Activated CD8-positive, alpha-beta memory T cell treated with anti-CD3 and anti-CD28 coated beads, Interleukin-2, amount 10 ng/mL, durations not matched to agents 7 days and 5 days (primary cell): Measurements from ENCODE around the gene ALDH1A2. TPM values are rescaled to one million over a fixed set of nuclear protein-coding genes. Genes with fewer than 3 reads are reported as not detected.
"Not testable (repeated sequence)": the region's sequence is repeated elsewhere in the genome, so short reads cannot be mapped to it uniquely, and the experiment has no call there.

ENCODE experiments used
- ATAC-seq: fragments of 150-1000 bp; cut with Tn5 transposase; one replicate; pipeline ENCODE4 v1.10.0; 2021; ENCODE audit warnings: moderate library complexity
- CTCF ChIA-PET: fragments of 350-600 bp; sonication (Branson Sonifier 250); formaldehyde crosslinking; loops from one replicate; lab custom pipeline; 2021; ENCODE audit warnings: antibody characterized with exemption; lab: Charles Lee
- DNase-seq: peaks from one replicate; pipeline ENCODE4 v3.0.0-alpha.2; 2020
- H3K27ac Mint-ChIP-seq: one replicate; pipeline ENCODE4 v1.8.0; 2021; ENCODE audit warnings: mild to moderate bottlenecking, mixed read lengths
- H3K27me3 Mint-ChIP-seq: one replicate; pipeline ENCODE4 v1.8.0; 2021; ENCODE audit warnings: mixed read lengths
- H3K36me3 Mint-ChIP-seq: one replicate; pipeline ENCODE4 v1.8.0; 2021; ENCODE audit warnings: mild to moderate bottlenecking, mixed read lengths
- H3K4me1 Mint-ChIP-seq: one replicate; pipeline ENCODE4 v1.8.0; 2021; ENCODE audit warnings: mixed read lengths
- H3K4me3 Mint-ChIP-seq: one replicate; pipeline ENCODE4 v1.8.0; 2021; ENCODE audit warnings: mild to moderate bottlenecking, moderate library complexity, mixed read lengths
- H3K9me3 Mint-ChIP-seq: one replicate; pipeline ENCODE4 v1.8.0; 2022; ENCODE audit warnings: low read depth, mixed read lengths
- total RNA-seq, 2 experiments: library from RNA; stranded (reverse); gene quantifications; one replicate each; pipeline ENCODE4 v1.2.3, GENCODE V29; 2021

The ALDH1A2 gene
- total RNA-seq, 2 experiments from 2014 or later: 0.82 to 1.5 TPM

- ATAC-seq (no peak), DNase-seq (no peak)
- Mint-ChIP-seq H3K27ac (no peak overlapping the region), H3K4me1 (no peaks in the 10 kb centered on the region), H3K36me3 (peaks cover 1% of the 10 kb centered on the region), H3K27me3 (peaks cover 8% of the 10 kb centered on the region), H3K9me3 (peaks cover 12% of the 10 kb centered on the region), H3K4me3 (no peak overlapping the region)
- CTCF ChIA-PET: no interaction called here
Observed at GRCh38 chr15:58021332-58022230, 43.9 kb downstream of the ALDH1A2 start.

GRCh38 chr15:58019503-58020376, 45.8 kb downstream of the ALDH1A2 start:
- Mint-ChIP-seq H3K9me3 (no peaks in the 10 kb centered on the region), H3K36me3 (peaks cover 1% of the 10 kb centered on the region), H3K27ac (no peak overlapping the region), H3K4me3 (no peak overlapping the region), H3K4me1 (no peaks in the 10 kb centered on the region), H3K27me3 (peaks cover 16% of the 10 kb centered on the region)
- ATAC-seq: no peak
- DNase-seq: no peak
- CTCF ChIA-PET: interaction anchor here (0.6 kb wide), 1 partner anchor 13 kb away, joined by 3 read pairs; no protein-coding TSS in a partner anchor

GRCh38 chr15:58017869-58018268, 47.6 kb downstream of the ALDH1A2 start:
- Mint-ChIP-seq H3K4me3 (no peak overlapping the region), H3K9me3 (no peaks in the 10 kb centered on the region), H3K36me3 (peaks cover 1% of the 10 kb centered on the region), H3K4me1 (no peaks in the 10 kb centered on the region), H3K27me3 (peaks cover 32% of the 10 kb centered on the region), H3K27ac (no peak overlapping the region)
- no peak for ATAC-seq
- no peak for DNase-seq
- CTCF ChIA-PET: interaction anchor here (0.5 kb wide), 1 partner anchor 164 kb away, joined by 3 read pairs; no protein-coding TSS in a partner anchor

- Mint-ChIP-seq H3K4me3 (no peak overlapping the region), H3K27me3 (peaks cover 38% of the 10 kb centered on the region), H3K4me1 (no peaks in the 10 kb centered on the region), H3K27ac (no peak overlapping the region), H3K9me3 (no peaks in the 10 kb centered on the region), H3K36me3 (peaks cover under 1% of the 10 kb centered on the region)
- DNase-seq (no peak), ATAC-seq (no peak)
- CTCF ChIA-PET: no interaction called here
Observed at GRCh38 chr15:58016581-58017175, 48.8 kb downstream of the ALDH1A2 start.

GRCh38 chr15:58015565-58015964, 49.9 kb downstream of the ALDH1A2 start:
- peaks cover 43% of the 10 kb centered on the region for H3K27me3 Mint-ChIP-seq
- ATAC-seq (no peak), DNase-seq (no peak)
- no peaks in the 10 kb centered on the region for H3K9me3 Mint-ChIP-seq
- CTCF ChIA-PET: no interaction called here
- no peak overlapping the region for H3K27ac Mint-ChIP-seq
- no peaks in the 10 kb centered on the region for H3K36me3 Mint-ChIP-seq
- H3K4me1 Mint-ChIP-seq: no peaks in the 10 kb centered on the region
- no peak overlapping the region for H3K4me3 Mint-ChIP-seq

- no peak overlapping the region for H3K27ac Mint-ChIP-seq
- peaks cover 41% of the 10 kb centered on the region for H3K27me3 Mint-ChIP-seq
- CTCF ChIA-PET: no interaction called here
- no peaks in the 10 kb centered on the region for H3K9me3 Mint-ChIP-seq
- ATAC-seq (no peak), DNase-seq (no peak)
- H3K4me1 Mint-ChIP-seq: no peaks in the 10 kb centered on the region
- no peaks in the 10 kb centered on the region for H3K36me3 Mint-ChIP-seq
- H3K4me3 Mint-ChIP-seq: no peak overlapping the region
Observed at GRCh38 chr15:58014470-58014869, 51.0 kb downstream of the ALDH1A2 start.

- DNase-seq (no peak), ATAC-seq (no peak)
- H3K9me3 Mint-ChIP-seq: no peaks in the 10 kb centered on the region
- CTCF ChIA-PET: no interaction called here
- H3K36me3 Mint-ChIP-seq: no peaks in the 10 kb centered on the region
- H3K27me3 Mint-ChIP-seq: peaks cover 41% of the 10 kb centered on the region
- no peaks in the 10 kb centered on the region for H3K4me1 Mint-ChIP-seq
- H3K4me3 Mint-ChIP-seq: no peak overlapping the region
- no peak overlapping the region for H3K27ac Mint-ChIP-seq
Observed at GRCh38 chr15:58014040-58014439, 51.5 kb downstream of the ALDH1A2 start.

GRCh38 chr15:58010983-58011382, 54.5 kb downstream of the ALDH1A2 start:
- Mint-ChIP-seq H3K4me3 (no peak overlapping the region), H3K27ac (no peak overlapping the region), H3K4me1 (no peaks in the 10 kb centered on the region), H3K9me3 (no peaks in the 10 kb centered on the region), H3K36me3 (no peaks in the 10 kb centered on the region), H3K27me3 (peaks cover 40% of the 10 kb centered on the region)
- CTCF ChIA-PET: no interaction called here
- DNase-seq: no peak
- ATAC-seq: no peak

- DNase-seq: no peak
- no peak for ATAC-seq
- CTCF ChIA-PET: no interaction called here
- Mint-ChIP-seq H3K27ac (no peak overlapping the region), H3K9me3 (no peaks in the 10 kb centered on the region), H3K36me3 (no peaks in the 10 kb centered on the region), H3K27me3 (peaks cover 35% of the 10 kb centered on the region), H3K4me3 (no peak overlapping the region), H3K4me1 (no peaks in the 10 kb centered on the region)
Observed at GRCh38 chr15:58003810-58004209, 61.7 kb downstream of the ALDH1A2 start.

GRCh38 chr15:58002338-58003126, 63.0 kb downstream of the ALDH1A2 start:
- no peak overlapping the region for H3K4me3 Mint-ChIP-seq
- CTCF ChIA-PET: no interaction called here
- no peak overlapping the region for H3K27ac Mint-ChIP-seq

GRCh38 chr15:57999699-58000098, 65.8 kb downstream of the ALDH1A2 start:
- H3K27ac Mint-ChIP-seq, CTCF ChIA-PET, H3K4me3 Mint-ChIP-seq, DNase-seq, ATAC-seq, H3K4me1 Mint-ChIP-seq, H3K9me3 Mint-ChIP-seq, H3K36me3 Mint-ChIP-seq: not testable (repeated sequence)
- peaks cover 45% of the 10 kb centered on the region for H3K27me3 Mint-ChIP-seq

More at GRCh38 chr15:58002338-58003126, 63.0 kb downstream of the ALDH1A2 start:
- no peaks in the 10 kb centered on the region for H3K36me3 Mint-ChIP-seq
- H3K4me1 Mint-ChIP-seq: no peaks in the 10 kb centered on the region
- no peaks in the 10 kb centered on the region for H3K9me3 Mint-ChIP-seq
- no peak for ATAC-seq
- H3K27me3 Mint-ChIP-seq: peaks cover 41% of the 10 kb centered on the region
- no peak for DNase-seq

- no peaks in the 10 kb centered on the region for H3K9me3 Mint-ChIP-seq
- DNase-seq (no peak), ATAC-seq (no peak)
- H3K4me1 Mint-ChIP-seq: no peaks in the 10 kb centered on the region
- no peak overlapping the region for H3K27ac Mint-ChIP-seq
- no peak overlapping the region for H3K4me3 Mint-ChIP-seq
- CTCF ChIA-PET: no interaction called here
- peaks cover 41% of the 10 kb centered on the region for H3K27me3 Mint-ChIP-seq
- no peaks in the 10 kb centered on the region for H3K36me3 Mint-ChIP-seq
Observed at GRCh38 chr15:57996561-57996960, 69.0 kb downstream of the ALDH1A2 start.
